Tibial nerve (tissue), 4 donors: Measurements from ENCODE around the gene GNB5. TPM values are rescaled to one million over a fixed set of nuclear protein-coding genes. Genes with fewer than 3 reads are reported as not detected.

Source experiments
- DNase-seq, 2 donors: peaks; one replicate each; pipeline ENCODE4 v3.0.0-alpha.2; 2019; ENCODE audit warnings: low spot score in 2 of 2
- H3K27ac ChIP-seq, 4 donors: fragments of 200-600 bp; sonication (generic) in 3 of 4; one replicate each; pipeline ENCODE4 v1.5.1; 2017 to 2019; ENCODE audit warnings: mild to moderate bottlenecking in 1 of 4
- H3K27me3 ChIP-seq, 2 donors: fragments of 200-600 bp; sonication (generic) in 1 of 2; one replicate each; pipeline versions ENCODE4 v1.5.1 to v1.6.0; 2017 to 2019
- H3K36me3 ChIP-seq, 3 donors: fragments of 200-600 bp; sonication (generic); one replicate each; pipeline ENCODE4 v1.5.1; 2018 to 2019
- H3K4me1 ChIP-seq, 4 donors: fragments of 200-600 bp; sonication (generic) in 3 of 4; one replicate each; pipeline ENCODE4 v1.5.1; 2017 to 2019
- H3K4me3 ChIP-seq, 4 donors: fragments of 200-600 bp; sonication (generic) in 3 of 4; one replicate each; pipeline ENCODE4 v1.5.1; 2017 to 2019; ENCODE audit warnings: mild to moderate bottlenecking in 1 of 4, moderate library complexity in 1 of 4
- H3K9me3 ChIP-seq, 4 donors: fragments of 200-600 bp; sonication (generic) in 3 of 4; one replicate each; pipeline ENCODE4 v1.5.1; 2017 to 2019
- CTCF ChIP-seq, 5 experiments: fragments of 200-600 bp in 3 of 5; fragments of 450-650 bp in 2 of 5; sonication (generic) in 3 of 5; IDR thresholded peaks; one replicate each; pipeline ENCODE4 v1.5.1; 2016 to 2019; ENCODE audit warnings: antibody characterized with exemption in 5 of 5, mild to moderate bottlenecking in 3 of 5, moderate library complexity in 2 of 5
- EP300 ChIP-seq, 2 donors: sonication (generic); formaldehyde crosslinking; IDR thresholded peaks; one replicate each; pipeline ENCODE4 v1.6.1; 2017; ENCODE audit warnings: antibody characterized with exemption in 2 of 2, mild to moderate bottlenecking in 1 of 2
- POLR2A ChIP-seq, 2 donors: fragments of 450-650 bp; IDR thresholded peaks; one replicate each; pipeline ENCODE4 v1.6.1; 2017; ENCODE audit warnings: antibody characterized with exemption in 2 of 2, mild to moderate bottlenecking in 2 of 2, moderate library complexity in 2 of 2
- WGBS, 2 donors: methylation state at CpG; one replicate each; pipeline ENCODE4 v1.1.5; 2018; 5-methylcytosine and 5-hydroxymethylcytosine counted together
- total RNA-seq, 4 donors: library from RNA; depleted of rRNA; stranded (reverse); fragments of >200 nt; gene quantifications; one replicate each; pipeline ENCODE4 v1.1.0, GENCODE V29; 2016

The GNB5 gene
- total RNA-seq, 4 donors from 2014 or later, result 5.5 to 24.1 (median 16.4) TPM

- 73 to 74% methylated on average over 3 of the region's 3 CpGs for WGBS, 2 donors
- no peak for DNase-seq
These were observed 72.0 kb downstream of the GNB5 start for GRCh38 chr15:52118969-52119749.

GRCh38 chr15:52117549-52117948, 73.6 kb downstream of the GNB5 start:
- TF ChIP-seq POLR2A (IDR thresholded peaks at IDR 0.05) (no peak), EP300 (IDR thresholded peaks at IDR 0.05) (no peak), CTCF (IDR thresholded peaks at IDR 0.05) (no peak)
- no peak for DNase-seq
- Histone ChIP-seq H3K4me3 (no peak overlapping the region), H3K4me1 (peaks cover 0 to 6% (median under 1%) of the 10 kb centered on the region in 4 donors), H3K27me3 (peaks cover 0 to 15% of the 10 kb centered on the region in 2 donors), H3K27ac (no peak overlapping the region), H3K9me3 (no peaks in the 10 kb centered on the region), H3K36me3 (no peaks in the 10 kb centered on the region)
- WGBS, 2 donors, result 79 to 85% methylated on average over 9 of the region's 9 CpGs

More at GRCh38 chr15:52118969-52119749, 72.0 kb downstream of the GNB5 start:
- Histone ChIP-seq H3K36me3 (no peaks in the 10 kb centered on the region), H3K9me3 (no peaks in the 10 kb centered on the region), H3K4me3 (no peak overlapping the region), H3K27ac (no peak overlapping the region), H3K27me3 (no peaks in the 10 kb centered on the region), H3K4me1 (peaks cover 0 to 4% (median 0%) of the 10 kb centered on the region in 4 donors)
- TF ChIP-seq POLR2A (IDR thresholded peaks at IDR 0.05) (no peak), EP300 (IDR thresholded peaks at IDR 0.05) (no peak), CTCF (IDR thresholded peaks at IDR 0.05) (no peak)

- no peaks in the 10 kb centered on the region for H3K9me3 ChIP-seq
- no peak overlapping the region for H3K4me3 ChIP-seq
- H3K27me3 ChIP-seq, result peaks cover 0 to 33% of the 10 kb centered on the region in 2 donors
- DNase-seq, result no peak
- H3K36me3 ChIP-seq, result no peaks in the 10 kb centered on the region
- WGBS, 2 donors, result 64 to 69% methylated on average over 9 of the region's 9 CpGs
- no peak overlapping the region for H3K27ac ChIP-seq
- H3K4me1 ChIP-seq, result peaks cover 0 to 17% (median 8%) of the 10 kb centered on the region in 4 donors
- TF ChIP-seq POLR2A (IDR thresholded peaks at IDR 0.05), result no peak
- no peak for TF ChIP-seq CTCF (IDR thresholded peaks at IDR 0.05)
- TF ChIP-seq EP300 (IDR thresholded peaks at IDR 0.05), result no peak
These were observed 75.4 kb downstream of the GNB5 start for GRCh38 chr15:52115598-52116427.

GRCh38 chr15:52114261-52115055, 76.7 kb downstream of the GNB5 start:
- Histone ChIP-seq H3K27me3 (peaks cover 0 to 46% of the 10 kb centered on the region in 2 donors), H3K27ac (no peak overlapping the region), H3K9me3 (no peaks in the 10 kb centered on the region), H3K4me3 (no peak overlapping the region), H3K4me1 (peaks cover 0 to 17% (median 8%) of the 10 kb centered on the region in 4 donors), H3K36me3 (no peaks in the 10 kb centered on the region)
- DNase-seq, result no peak
- WGBS, 2 donors, result 62 to 73% methylated on average over 5 of the region's 5 CpGs
- TF ChIP-seq POLR2A (IDR thresholded peaks at IDR 0.05), result no peak
- no peak for TF ChIP-seq CTCF (IDR thresholded peaks at IDR 0.05)
- TF ChIP-seq EP300 (IDR thresholded peaks at IDR 0.05), result no peak
